DMS53 treated with DMSO at 0.1 percent for 48 hours (cell line): Measurements from ENCODE around the gene PDZRN3.
"Not testable (repeated sequence)": the region's sequence is repeated elsewhere in the genome, so short reads cannot be mapped to it uniquely, and the experiment has no call there.

Experiments
- DNase-seq: peaks from one replicate; lab custom pipeline; 2025; ENCODE audit not compliant: unreplicated experiment; lab: John Stamatoyannopoulos, UW

Gene PDZRN3

GRCh38 chr3:73465926-73466325 lies 158.8 kb downstream of the PDZRN3 start:
- no peak for DNase-seq

- not testable (repeated sequence) for DNase-seq
Measured at GRCh38 chr3:73464126-73464525, 160.6 kb downstream of the PDZRN3 start.

GRCh38 chr3:73461547-73461946 lies 163.2 kb downstream of the PDZRN3 start:
- DNase-seq, result no peak

- DNase-seq, result no peak
Measured at GRCh38 chr3:73459711-73460110, 165.0 kb downstream of the PDZRN3 start.

- no peak for DNase-seq
Measured at GRCh38 chr3:73453666-73454065, 171.1 kb downstream of the PDZRN3 start.

GRCh38 chr3:73452729-73453128 lies 172.0 kb downstream of the PDZRN3 start:
- DNase-seq, result no peak

- no peak for DNase-seq
Measured at GRCh38 chr3:73451301-73451944, 173.3 kb downstream of the PDZRN3 start.

GRCh38 chr3:73449774-73450173 lies 175.0 kb downstream of the PDZRN3 start:
- DNase-seq, result no peak

GRCh38 chr3:73448761-73449301 lies 175.9 kb downstream of the PDZRN3 start:
- DNase-seq, result no peak

GRCh38 chr3:73448041-73448440 lies 176.7 kb downstream of the PDZRN3 start:
- no peak for DNase-seq

- no peak for DNase-seq
Measured at GRCh38 chr3:73447111-73447510, 177.6 kb downstream of the PDZRN3 start.

- no peak for DNase-seq
Measured at GRCh38 chr3:73446467-73447110, 178.2 kb downstream of the PDZRN3 start.

GRCh38 chr3:73442886-73443285 lies 181.9 kb downstream of the PDZRN3 start:
- DNase-seq, result no peak

GRCh38 chr3:73442152-73442551 lies 182.6 kb downstream of the PDZRN3 start:
- DNase-seq, result no peak

- no peak for DNase-seq
Measured at GRCh38 chr3:73437828-73438227, 186.9 kb downstream of the PDZRN3 start.

- no peak for DNase-seq
Measured at GRCh38 chr3:73435055-73435454, 189.7 kb downstream of the PDZRN3 start.

GRCh38 chr3:73433687-73434086 lies 191.1 kb downstream of the PDZRN3 start:
- no peak for DNase-seq

- DNase-seq, result no peak
Measured at GRCh38 chr3:73433079-73433478, 191.7 kb downstream of the PDZRN3 start.

- DNase-seq, result no peak
Measured at GRCh38 chr3:73432706-73433032, 192.1 kb downstream of the PDZRN3 start.

- DNase-seq, result no peak
Measured at GRCh38 chr3:73432023-73432705, 192.6 kb downstream of the PDZRN3 start.

GRCh38 chr3:73431183-73431900 lies 193.4 kb downstream of the PDZRN3 start:
- no peak for DNase-seq
